Fibroblast of the aortic adventitia (primary cell): Measurements from ENCODE around the gene DPT. TPM values are rescaled to one million over a fixed set of nuclear protein-coding genes. Genes with fewer than 3 reads are reported as not detected.
"Not testable (repeated sequence)": the region's sequence is repeated elsewhere in the genome, so short reads cannot be mapped to it uniquely, and the experiment has no call there.

Source experiments
- DNase-seq: peaks from one replicate; pipeline ENCODE4 v3.0.0-alpha.2; 2010; ENCODE audit warnings: low read depth
- H3K4me3 ChIP-seq: 2 replicates; pipeline ENCODE4 v1.5.1; 2011; ENCODE audit warnings: low read depth, mild to moderate bottlenecking, control low read depth, low read length, moderate library complexity
- CTCF ChIP-seq: IDR thresholded peaks from 2 replicates; pipeline ENCODE4 v1.5.1; 2011; ENCODE audit warnings: mild to moderate bottlenecking, low read length, control low read depth, inconsistent platforms; ENCODE audit not compliant: insufficient read depth
- total RNA-seq: library from RNA; depleted of rRNA; stranded (reverse); fragments of >200 nt; gene quantifications from 2 replicates; pipeline ENCODE4 v1.2.3, GENCODE V29; 2012; ENCODE audit warnings: low replicate concordance

The DPT gene
- total RNA-seq: 2.4 and 8.8 TPM in 2 replicates

- peak within 1 kb of the TSS; percentile 43 for H3K4me3 ChIP-seq
- TF ChIP-seq CTCF: no peak
- DNase-seq: peak; percentile 91
Observed at GRCh38 chr1:168728473-168729404, at the start of gene DPT. DPT (minus strand) TSS chr1:168729206; CDS start chr1:168729174, 32 bp downstream.

GRCh38 chr1:168775366-168775765 lies 46.4 kb upstream of the DPT start:
- TF ChIP-seq CTCF: no peak
- no peak for DNase-seq

GRCh38 chr1:168774241-168774640 lies 45.2 kb upstream of the DPT start:
- no peak for TF ChIP-seq CTCF
- DNase-seq: peak; percentile 73
- no peak overlapping the region for H3K4me3 ChIP-seq

More at GRCh38 chr1:168775366-168775765, 46.4 kb upstream of the DPT start:
- H3K4me3 ChIP-seq: no peak overlapping the region

DNA sequence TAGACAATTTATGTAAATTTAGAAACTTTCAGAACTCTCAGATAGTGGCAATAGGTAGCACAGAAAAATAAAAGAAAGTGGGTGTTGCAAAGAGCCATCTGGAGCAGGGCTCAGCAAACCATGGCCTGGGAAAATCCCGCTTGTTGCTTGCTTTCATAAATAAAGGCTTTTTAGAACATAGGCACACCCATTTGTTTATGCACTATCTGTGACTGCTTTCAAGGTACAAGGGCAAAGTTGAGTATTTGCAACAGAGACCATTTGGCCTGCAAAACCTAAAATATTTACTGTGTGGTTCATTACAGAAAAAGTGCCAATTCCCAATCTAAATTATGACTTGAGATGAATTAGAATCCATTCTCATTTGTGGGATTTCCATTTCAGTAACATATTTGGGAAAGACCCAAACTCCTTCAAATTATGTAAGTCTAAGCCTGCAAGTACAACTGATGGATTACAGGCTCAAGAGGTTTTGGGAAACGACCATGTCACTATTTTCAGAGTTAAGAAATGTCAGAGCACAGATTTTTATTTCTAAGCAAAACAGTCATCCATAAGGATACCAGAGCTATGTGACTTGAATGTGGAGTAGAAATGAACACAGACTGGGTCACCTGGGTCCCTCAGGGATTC lies 43.5 kb upstream of the DPT start:
- no peak overlapping the region for H3K4me3 ChIP-seq
- TF ChIP-seq CTCF: no peak
- no peak for DNase-seq

DNA sequence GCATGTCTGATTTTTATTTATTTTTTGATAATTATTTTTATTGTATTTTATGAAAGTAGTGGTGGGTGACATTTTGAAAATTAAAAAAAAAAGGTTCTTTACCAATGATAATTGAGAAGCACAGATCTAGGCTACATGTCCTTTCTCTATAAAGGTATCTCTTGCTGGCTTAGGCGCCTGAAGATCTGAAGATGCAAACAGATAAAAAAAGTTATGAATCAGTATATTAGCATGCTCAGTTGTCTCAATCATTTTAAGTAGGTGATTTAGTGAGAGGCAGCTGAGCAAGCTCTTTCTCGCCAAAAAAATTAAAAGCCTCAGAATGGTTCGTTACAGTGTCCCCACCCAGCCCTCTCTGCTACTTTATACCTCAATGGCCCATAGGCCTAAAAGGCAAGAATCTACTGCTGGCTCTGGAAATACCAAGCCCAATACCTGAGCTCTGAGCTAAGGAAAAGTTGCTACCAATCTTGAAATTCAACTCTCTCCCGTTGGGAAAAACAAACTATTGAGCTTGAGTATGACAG lies 42.2 kb upstream of the DPT start:
- DNase-seq: no peak
- H3K4me3 ChIP-seq: no peak overlapping the region
- TF ChIP-seq CTCF: no peak

DNA sequence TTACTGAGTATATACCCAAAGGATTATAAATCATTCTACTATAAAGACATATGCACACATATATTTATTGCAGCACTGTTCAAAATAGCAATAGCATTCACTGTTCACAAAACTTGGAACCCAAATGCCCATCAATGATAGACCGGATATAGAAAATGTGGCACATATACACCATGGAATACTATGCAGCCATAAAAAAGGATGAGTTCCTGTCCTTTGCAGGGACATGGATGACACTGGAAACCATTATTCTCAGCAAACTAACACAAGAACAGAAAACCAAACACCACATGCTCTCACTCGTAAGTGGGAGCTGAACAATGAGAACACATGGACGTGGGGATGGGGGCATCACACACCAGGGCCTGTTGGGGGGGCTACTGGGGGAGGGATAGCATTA lies 40.9 kb upstream of the DPT start:
- not testable (repeated sequence) for H3K4me3 ChIP-seq, DNase-seq
